Mesenchymal stem cell (in vitro differentiated cells and primary cell): ENCODE measurements around the gene OGFOD3.

Experiments
- DNase-seq: peaks from one replicate; pipeline ENCODE4 v3.0.0-alpha.2; 2013
- H2AFZ ChIP-seq: one replicate; pipeline ENCODE4 v1.6.1; 2013; ENCODE audit warnings: low read depth, mild to moderate bottlenecking, control low read depth, inconsistent platforms, low read length, moderate library complexity
- H2AK5ac ChIP-seq: 2 replicates; pipeline ENCODE4 v1.6.1; 2013; ENCODE audit warnings: low read length, moderate library complexity, mild to moderate bottlenecking, inconsistent platforms; ENCODE audit not compliant: severe bottlenecking
- H2BK120ac ChIP-seq: one replicate; pipeline ENCODE4 v1.6.1; 2013; ENCODE audit warnings: low read depth, mild to moderate bottlenecking, inconsistent platforms, low read length, moderate library complexity
- H2BK12ac ChIP-seq, 2 experiments: one replicate each; pipeline ENCODE4 v1.6.1; 2013; ENCODE audit warnings: inconsistent platforms in 2 of 2, low read length in 2 of 2, mild to moderate bottlenecking in 2 of 2, moderate library complexity in 2 of 2, control low read depth in 1 of 2
- H2BK15ac ChIP-seq: one replicate; pipeline ENCODE4 v1.6.1; 2013; ENCODE audit warnings: mild to moderate bottlenecking, low read depth, inconsistent platforms; ENCODE audit not compliant: poor library complexity, severe bottlenecking
- H2BK5ac ChIP-seq: 2 replicates; pipeline ENCODE4 v1.6.1; 2013; ENCODE audit warnings: low read depth, mild to moderate bottlenecking, low read length, control low read depth, inconsistent platforms; ENCODE audit not compliant: poor library complexity, severe bottlenecking
- H3K14ac ChIP-seq, 2 experiments: one replicate each; pipeline ENCODE4 v1.6.1; 2013; ENCODE audit warnings: inconsistent platforms in 2 of 2, low read length in 2 of 2, control low read depth in 1 of 2, mild to moderate bottlenecking in 1 of 2, moderate library complexity in 1 of 2
- H3K18ac ChIP-seq, 2 experiments: one replicate each; pipeline ENCODE4 v1.6.1; 2013; ENCODE audit warnings: inconsistent platforms in 2 of 2, low read length in 2 of 2, control low read depth in 1 of 2, low read depth in 1 of 2, mild to moderate bottlenecking in 1 of 2
- H3K23ac ChIP-seq, 2 experiments: one replicate each; pipeline ENCODE4 v1.6.1; 2013; ENCODE audit warnings: inconsistent platforms in 2 of 2, low read length in 2 of 2, mild to moderate bottlenecking in 2 of 2, moderate library complexity in 2 of 2, control low read depth in 1 of 2
- H3K27ac ChIP-seq: 2 replicates; pipeline ENCODE4 v1.5.1; 2013; ENCODE audit warnings: mild to moderate bottlenecking, moderate library complexity, low read length, control low read depth, inconsistent platforms; ENCODE audit not compliant: poor library complexity, severe bottlenecking
- H3K27me3 ChIP-seq, 2 experiments: 2 replicates each; pipeline versions ENCODE4 v1.6.1 to v1.7.0; 2013; ENCODE audit warnings: low read length in 2 of 2, mild to moderate bottlenecking in 2 of 2, moderate library complexity in 2 of 2, control low read depth in 1 of 2, inconsistent platforms in 1 of 2; ENCODE audit not compliant: control insufficient read depth in 1 of 2, insufficient read depth in 1 of 2
- H3K36me3 ChIP-seq, 2 experiments: 2 replicates each; pipeline versions ENCODE4 v1.6.1 to v1.7.0; 2013; ENCODE audit warnings: low read length in 2 of 2, control low read depth in 1 of 2, inconsistent platforms in 1 of 2, low read depth in 1 of 2, mild to moderate bottlenecking in 1 of 2; ENCODE audit not compliant: insufficient read depth in 2 of 2, control insufficient read depth in 1 of 2
- H3K4ac ChIP-seq, 2 experiments: one replicate each; pipeline ENCODE4 v1.6.1; 2013; ENCODE audit warnings: inconsistent platforms in 2 of 2, low read length in 2 of 2, mild to moderate bottlenecking in 2 of 2, moderate library complexity in 2 of 2, control low read depth in 1 of 2, low read depth in 1 of 2
- H3K4me1 ChIP-seq: 2 replicates; pipeline ENCODE4 v1.6.1; 2013; ENCODE audit warnings: low read depth, low read length, control low read depth; ENCODE audit not compliant: control insufficient read depth, insufficient read depth
- H3K4me2 ChIP-seq: 2 replicates; pipeline ENCODE4 v1.6.1; 2013; ENCODE audit warnings: low read length, mild to moderate bottlenecking, inconsistent platforms; ENCODE audit not compliant: poor library complexity, severe bottlenecking
- H3K4me3 ChIP-seq, 2 experiments: 2 replicates each; pipeline versions ENCODE4 v1.5.1 to v1.7.0; 2013; ENCODE audit warnings: low read length in 2 of 2, mild to moderate bottlenecking in 2 of 2, control low read depth in 1 of 2, low read depth in 1 of 2; ENCODE audit not compliant: insufficient read depth in 1 of 2
- H3K79me1 ChIP-seq: replicated peaks from 2 replicates; pipeline ENCODE4 v1.6.1; 2013; ENCODE audit warnings: mild to moderate bottlenecking, control low read depth, low read length, inconsistent platforms; ENCODE audit not compliant: poor library complexity, severe bottlenecking
- H3K9ac ChIP-seq: 2 replicates; pipeline ENCODE4 v1.7.0; 2013; ENCODE audit warnings: mild to moderate bottlenecking, low read length, moderate library complexity
- H3K9me3 ChIP-seq: 2 replicates; pipeline ENCODE4 v1.7.0; 2013; ENCODE audit warnings: mild to moderate bottlenecking, low read length; ENCODE audit not compliant: control insufficient read depth
- H4K8ac ChIP-seq: one replicate; pipeline ENCODE4 v1.6.1; 2013; ENCODE audit warnings: inconsistent platforms, mild to moderate bottlenecking, low read length, moderate library complexity
- H4K91ac ChIP-seq: one replicate; pipeline ENCODE4 v1.6.1; 2013; ENCODE audit warnings: mild to moderate bottlenecking, low read length, inconsistent platforms
- WGBS: methylation state at CpG from one replicate; pipeline ENCODE4 v1.1.7; 2013; ENCODE audit warnings: mixed read lengths; 5-methylcytosine and 5-hydroxymethylcytosine counted together

OGFOD3 gene

DNA sequence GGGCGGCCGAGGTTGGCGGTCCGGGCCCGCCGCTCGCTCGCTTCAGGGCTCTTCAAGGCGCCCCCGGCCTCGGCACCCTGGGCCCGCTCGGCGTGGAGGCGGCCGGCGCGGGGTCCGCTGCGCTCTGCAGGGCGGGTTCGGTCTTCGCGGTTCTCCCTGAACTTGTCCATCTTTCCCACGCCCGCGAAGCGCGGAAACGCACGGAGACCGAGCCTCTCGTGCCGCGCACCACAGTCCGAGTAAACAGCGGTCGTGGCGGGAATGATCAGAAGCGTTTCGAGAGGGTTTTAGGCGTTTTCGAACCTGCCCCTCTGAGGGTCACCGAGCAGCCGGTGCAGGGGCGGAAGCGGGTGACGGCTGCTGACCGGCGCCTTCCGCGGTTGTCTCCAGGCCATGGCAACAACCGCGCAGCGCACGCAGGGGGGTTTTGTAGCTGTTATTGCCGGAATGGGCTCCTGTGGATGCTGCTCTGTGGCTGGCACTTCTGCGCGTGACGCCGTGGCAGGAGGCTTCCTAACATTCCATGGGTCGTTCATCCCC is 40.6 kb upstream of the OGFOD3 start:
- peak overlapping the region; percentile 55 to 70 for H3K18ac ChIP-seq

DNA sequence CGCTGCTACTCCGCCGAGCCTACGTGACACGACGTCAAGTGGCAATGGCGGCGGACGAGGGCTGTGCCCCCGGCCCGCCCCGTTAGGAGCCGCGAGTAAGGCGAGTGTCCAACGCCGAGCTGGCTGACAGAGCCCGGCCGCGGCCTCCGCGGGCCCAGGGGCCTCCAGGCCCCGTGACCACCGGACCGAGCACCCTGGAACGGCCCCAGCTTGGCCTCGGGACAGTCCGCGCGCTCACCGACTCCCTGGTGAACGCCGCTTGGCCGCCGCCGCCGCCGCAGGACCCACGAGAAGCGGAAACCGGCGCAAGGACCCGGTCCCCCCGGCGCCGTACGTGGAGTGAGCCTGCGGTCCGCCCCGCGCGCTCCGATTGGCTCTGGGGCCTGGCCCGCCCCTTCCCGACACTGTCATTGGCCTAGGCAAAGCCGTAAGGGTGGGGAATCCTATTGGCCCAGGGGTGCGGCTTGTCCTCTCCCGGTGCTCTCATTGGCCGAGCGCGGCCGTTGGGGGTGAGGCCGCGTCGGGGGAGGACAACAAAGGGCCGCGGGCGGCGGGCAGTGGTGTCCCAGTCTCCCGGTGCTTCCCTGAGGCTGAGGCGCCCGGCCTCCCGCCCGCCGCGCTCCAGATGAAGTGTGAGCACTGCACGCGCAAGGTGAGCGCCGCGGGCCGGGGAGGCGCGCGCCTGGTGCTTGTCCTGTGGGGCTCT is 39.9 kb upstream of the OGFOD3 start, which contains the start of gene NARF:
NARF (plus strand) TSS at position 563 of the 706 bp plus-strand sequence; CDS start at position 626, 63 bp downstream.
- Histone ChIP-seq H3K14ac (peak within 1 kb of the TSS in 1 of 2 experiments; percentile 94), H3K4me2 (peak within 1 kb of the TSS; percentile 77), H3K27ac (peak within 1 kb of the TSS; percentile 26), H2BK12ac (peak within 1 kb of the TSS in 1 of 2 experiments; percentile 43), H3K18ac (peak within 1 kb of the TSS; percentile 93 to 98), H2BK120ac (peak within 1 kb of the TSS; percentile 99), H3K9ac (peak within 1 kb of the TSS; percentile 96), H3K9me3 (no peaks in the 10 kb centered on the region), H3K79me1 (peaks cover 17% of the 10 kb centered on the region), H4K8ac (peak within 1 kb of the TSS; percentile 97), H3K4me3 (peak within 1 kb of the TSS; percentile 81 to 95), H2BK5ac (peak within 1 kb of the TSS; percentile 99), H3K23ac (peak within 1 kb of the TSS in 1 of 2 experiments; percentile 78), H3K4me1 (peaks cover 12% of the 10 kb centered on the region), H3K27me3 (no peaks in the 10 kb centered on the region), H3K36me3 (peaks cover 28 to 31% of the 10 kb centered on the region in 2 experiments), H3K4ac (peak within 1 kb of the TSS; percentile 95 to 99), H2AFZ (peak within 1 kb of the TSS; percentile 30), H2AK5ac (no peak within 1 kb of the TSS), H4K91ac (peak within 1 kb of the TSS; percentile 97), H2BK15ac (peak within 1 kb of the TSS; percentile 97)
- under 1% methylated on average over 82 of the region's 85 CpGs for WGBS
- DNase-seq, result peak; percentile 99

More for the DNA sequence above, 40.6 kb upstream of the OGFOD3 start:
- peak overlapping the region; percentile 78 to 95 for H3K4me3 ChIP-seq
- no peaks in the 10 kb centered on the region for H3K9me3 ChIP-seq
- H3K36me3 ChIP-seq, result peaks cover 35 to 37% of the 10 kb centered on the region in 2 experiments
- peak overlapping the region; percentile 77 for H3K4me2 ChIP-seq
- peak overlapping the region; percentile 30 for H2AFZ ChIP-seq
- peak; percentile 65 for DNase-seq
- H3K27me3 ChIP-seq, result no peaks in the 10 kb centered on the region
- H3K4ac ChIP-seq, result peak overlapping the region in 1 of 2 experiments; percentile 24
- H3K9ac ChIP-seq, result peak overlapping the region; percentile 96
- H2BK5ac ChIP-seq, result no peak overlapping the region
- H3K27ac ChIP-seq, result no peak overlapping the region
- H2BK120ac ChIP-seq, result peak overlapping the region; percentile 64
- H2BK12ac ChIP-seq, result peak overlapping the region in 1 of 2 experiments; percentile 43
- H4K91ac ChIP-seq, result no peak overlapping the region
- H3K14ac ChIP-seq, result peak overlapping the region in 1 of 2 experiments; percentile 26
- H3K79me1 ChIP-seq, result peaks cover 17% of the 10 kb centered on the region
- peak overlapping the region; percentile 57 for H4K8ac ChIP-seq
- peak overlapping the region; percentile 73 for H2BK15ac ChIP-seq
- 0% methylated on average over 58 of the region's 62 CpGs for WGBS
- H3K23ac ChIP-seq, result peak overlapping the region in 1 of 2 experiments; percentile 6
- H2AK5ac ChIP-seq, result no peak overlapping the region
- peaks cover 12% of the 10 kb centered on the region for H3K4me1 ChIP-seq

- no peak overlapping the region for H3K14ac ChIP-seq
- no peak overlapping the region for H4K91ac ChIP-seq
- no peaks in the 10 kb centered on the region for H3K27me3 ChIP-seq
- H2BK5ac ChIP-seq, result peak overlapping the region; percentile 99
- peaks cover 24 to 26% of the 10 kb centered on the region in 2 experiments for H3K36me3 ChIP-seq
- DNase-seq, result no peak
- peaks cover 12% of the 10 kb centered on the region for H3K4me1 ChIP-seq
- peaks cover 17% of the 10 kb centered on the region for H3K79me1 ChIP-seq
- H3K27ac ChIP-seq, result peak overlapping the region; percentile 26
- peak overlapping the region; percentile 97 for H4K8ac ChIP-seq
- no peak overlapping the region for H2AFZ ChIP-seq
- H3K23ac ChIP-seq, result no peak overlapping the region
- H2BK15ac ChIP-seq, result no peak overlapping the region
- H3K4me3 ChIP-seq, result peak overlapping the region; percentile 81 to 95
- peak overlapping the region; percentile 96 for H3K9ac ChIP-seq
- no peak overlapping the region for H2AK5ac ChIP-seq
- no peak overlapping the region for H3K4ac ChIP-seq
- no peak overlapping the region for H2BK12ac ChIP-seq
- H3K9me3 ChIP-seq, result no peaks in the 10 kb centered on the region
- WGBS, result 8% methylated on average over 8 of the region's 8 CpGs
- H3K18ac ChIP-seq, result no peak overlapping the region
- H3K4me2 ChIP-seq, result peak overlapping the region; percentile 64
- no peak overlapping the region for H2BK120ac ChIP-seq
These were observed 39.5 kb upstream of the OGFOD3 start for GRCh38 chr17:82457929-82458178.
